Activated CD8-positive, alpha-beta memory T cell treated with anti-CD3 and anti-CD28 coated beads, Interleukin-2, amount 10 ng/mL, durations not matched to agents 7 days and 5 days (primary cell): ENCODE measurements around the gene ABTB1. TPM values are rescaled to one million over a fixed set of nuclear protein-coding genes. Genes with fewer than 3 reads are reported as not detected.

Experiments
- ATAC-seq: fragments of 150-1000 bp; cut with Tn5 transposase; one replicate; pipeline ENCODE4 v1.10.0; 2021; ENCODE audit warnings: moderate library complexity
- CTCF ChIA-PET: fragments of 350-600 bp; sonication (Branson Sonifier 250); formaldehyde crosslinking; loops from one replicate; lab custom pipeline; 2021; ENCODE audit warnings: antibody characterized with exemption; lab: Charles Lee
- DNase-seq: peaks from one replicate; pipeline ENCODE4 v3.0.0-alpha.2; 2020
- H3K27ac Mint-ChIP-seq: one replicate; pipeline ENCODE4 v1.8.0; 2021; ENCODE audit warnings: mild to moderate bottlenecking, mixed read lengths
- H3K27me3 Mint-ChIP-seq: one replicate; pipeline ENCODE4 v1.8.0; 2021; ENCODE audit warnings: mixed read lengths
- H3K36me3 Mint-ChIP-seq: one replicate; pipeline ENCODE4 v1.8.0; 2021; ENCODE audit warnings: mild to moderate bottlenecking, mixed read lengths
- H3K4me1 Mint-ChIP-seq: one replicate; pipeline ENCODE4 v1.8.0; 2021; ENCODE audit warnings: mixed read lengths
- H3K4me3 Mint-ChIP-seq: one replicate; pipeline ENCODE4 v1.8.0; 2021; ENCODE audit warnings: mild to moderate bottlenecking, moderate library complexity, mixed read lengths
- H3K9me3 Mint-ChIP-seq: one replicate; pipeline ENCODE4 v1.8.0; 2022; ENCODE audit warnings: low read depth, mixed read lengths
- total RNA-seq, 2 experiments: library from RNA; stranded (reverse); gene quantifications; one replicate each; pipeline ENCODE4 v1.2.3, GENCODE V29; 2021

Gene ABTB1
- total RNA-seq, 2 experiments from 2014 or later: 16.0 to 19.4 TPM

DNA sequence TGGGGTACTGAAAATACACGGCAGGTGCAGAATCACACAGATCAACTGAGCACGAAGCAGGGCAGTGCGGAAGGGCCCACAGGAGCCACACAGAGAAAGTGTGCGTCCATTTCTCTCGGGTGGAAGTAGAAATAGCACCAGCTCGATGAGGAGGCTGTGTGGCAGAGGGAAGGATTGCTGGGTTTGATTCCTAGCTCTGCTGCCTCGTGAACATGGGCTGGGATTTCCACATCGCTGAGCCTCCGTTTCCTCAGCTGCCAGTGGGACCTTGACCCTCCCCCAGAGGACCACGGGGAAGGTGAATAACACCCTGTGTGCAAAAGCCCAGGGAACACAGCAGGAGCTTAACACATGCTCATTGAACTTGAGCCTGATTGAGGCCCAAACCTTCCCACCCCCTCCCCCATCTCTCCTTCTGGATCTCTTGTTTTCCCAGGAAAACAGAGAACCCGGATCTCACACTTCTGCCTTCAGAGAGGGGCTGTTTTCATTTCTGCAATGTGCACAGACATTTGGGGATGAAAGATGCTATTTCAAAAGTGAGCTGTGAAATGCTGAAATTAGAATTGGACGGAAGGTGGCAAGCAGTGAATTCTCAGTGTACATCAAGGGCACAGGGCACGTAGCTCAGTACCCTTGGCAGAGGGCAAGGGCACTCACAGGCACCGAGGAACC, 38.4 kb downstream of the ABTB1 start:
- H3K9me3 Mint-ChIP-seq: no peaks in the 10 kb centered on the region
- no peaks in the 10 kb centered on the region for H3K36me3 Mint-ChIP-seq
- DNase-seq: no peak
- no peaks in the 10 kb centered on the region for H3K4me1 Mint-ChIP-seq
- peaks cover 2% of the 10 kb centered on the region for H3K27me3 Mint-ChIP-seq
- CTCF ChIA-PET: interaction anchor here (1.3 kb wide), 1 partner anchor 136 kb away, joined by 3 read pairs; no protein-coding TSS in a partner anchor
- no peak for ATAC-seq
- H3K4me3 Mint-ChIP-seq: no peak overlapping the region
- H3K27ac Mint-ChIP-seq: no peak overlapping the region

- ATAC-seq: no peak
- H3K4me3 Mint-ChIP-seq: no peak overlapping the region
- no peaks in the 10 kb centered on the region for H3K4me1 Mint-ChIP-seq
- CTCF ChIA-PET: interaction anchor here (1.3 kb wide), 1 partner anchor 137 kb away, joined by 3 read pairs; no protein-coding TSS in a partner anchor
- DNase-seq: no peak
- H3K9me3 Mint-ChIP-seq: no peaks in the 10 kb centered on the region
- no peaks in the 10 kb centered on the region for H3K36me3 Mint-ChIP-seq
- H3K27ac Mint-ChIP-seq: no peak overlapping the region
- H3K27me3 Mint-ChIP-seq: peaks cover 2% of the 10 kb centered on the region
Observed at GRCh38 chr3:127711896-127712295, 39.1 kb downstream of the ABTB1 start.

DNA sequence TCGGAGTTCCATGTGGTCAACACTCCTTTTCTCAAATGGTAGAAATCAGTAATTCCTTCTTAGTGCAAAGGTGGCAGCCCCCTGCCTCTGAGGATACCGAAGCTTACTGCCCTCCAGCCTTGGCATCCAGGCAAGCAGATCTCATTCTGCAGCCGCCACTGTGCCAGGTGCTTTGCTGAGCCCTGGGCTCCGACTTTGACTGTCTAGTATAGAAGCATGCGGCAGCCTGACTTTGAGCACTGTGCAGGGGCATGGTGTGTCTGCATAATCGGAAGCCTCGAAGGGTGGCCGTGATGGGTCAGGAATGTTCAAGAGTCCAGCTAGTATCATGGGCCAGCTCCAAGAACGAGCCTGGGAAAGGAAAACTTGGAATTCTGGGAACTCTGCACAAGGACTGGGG, 39.7 kb downstream of the ABTB1 start:
- Mint-ChIP-seq H3K9me3 (no peaks in the 10 kb centered on the region), H3K36me3 (no peaks in the 10 kb centered on the region), H3K27ac (no peak overlapping the region), H3K4me3 (no peak overlapping the region), H3K4me1 (no peaks in the 10 kb centered on the region), H3K27me3 (peaks cover 2% of the 10 kb centered on the region)
- CTCF ChIA-PET: no interaction called here
- DNase-seq (no peak), ATAC-seq (no peak)

GRCh38 chr3:127712881-127713771, 40.4 kb downstream of the ABTB1 start:
- ATAC-seq (no peak), DNase-seq (no peak)
- no peak overlapping the region for H3K27ac Mint-ChIP-seq
- CTCF ChIA-PET: no interaction called here
- H3K9me3 Mint-ChIP-seq: no peaks in the 10 kb centered on the region
- H3K27me3 Mint-ChIP-seq: peaks cover 2% of the 10 kb centered on the region
- H3K4me3 Mint-ChIP-seq: no peak overlapping the region
- H3K36me3 Mint-ChIP-seq: no peaks in the 10 kb centered on the region
- no peaks in the 10 kb centered on the region for H3K4me1 Mint-ChIP-seq

- H3K27me3 Mint-ChIP-seq: no peaks in the 10 kb centered on the region
- no peaks in the 10 kb centered on the region for H3K4me1 Mint-ChIP-seq
- CTCF ChIA-PET: interaction anchor here (1.2 kb wide), 1 partner anchor 108 kb away, joined by 3 read pairs; the partner anchor contains the start of gene MGLL
- no peak for DNase-seq
- H3K9me3 Mint-ChIP-seq: no peaks in the 10 kb centered on the region
- no peaks in the 10 kb centered on the region for H3K36me3 Mint-ChIP-seq
- no peak for ATAC-seq
- H3K27ac Mint-ChIP-seq: no peak overlapping the region
- no peak overlapping the region for H3K4me3 Mint-ChIP-seq
Observed at GRCh38 chr3:127714125-127714571, 41.4 kb downstream of the ABTB1 start.

DNA sequence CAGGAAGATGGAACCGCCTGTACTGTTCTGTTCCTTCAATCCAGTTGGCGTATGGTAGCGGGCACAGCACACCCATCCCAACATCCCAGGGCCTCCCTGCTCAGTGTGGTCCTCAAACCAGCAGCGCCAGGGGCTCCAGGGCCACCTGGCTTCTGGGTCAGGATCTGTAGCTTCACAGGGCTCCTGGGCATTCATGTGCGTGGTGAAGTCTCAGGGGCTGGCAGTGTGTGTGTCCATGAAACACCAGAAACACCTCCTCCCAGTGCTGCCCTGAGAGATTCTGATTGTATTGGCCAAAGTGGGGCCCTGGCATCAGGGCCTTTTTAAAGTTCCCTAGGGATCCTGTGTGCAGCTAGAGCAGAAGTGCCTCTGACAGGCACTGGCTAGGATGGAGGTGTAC, 42.1 kb downstream of the ABTB1 start:
- H3K9me3 Mint-ChIP-seq: no peaks in the 10 kb centered on the region
- ATAC-seq: no peak
- no peaks in the 10 kb centered on the region for H3K4me1 Mint-ChIP-seq
- DNase-seq: no peak
- no peaks in the 10 kb centered on the region for H3K36me3 Mint-ChIP-seq
- no peak overlapping the region for H3K4me3 Mint-ChIP-seq
- H3K27ac Mint-ChIP-seq: no peak overlapping the region
- no peaks in the 10 kb centered on the region for H3K27me3 Mint-ChIP-seq
- CTCF ChIA-PET: interaction anchor here (1.2 kb wide), 1 partner anchor 107 kb away, joined by 3 read pairs; the partner anchor contains the start of gene MGLL

DNA sequence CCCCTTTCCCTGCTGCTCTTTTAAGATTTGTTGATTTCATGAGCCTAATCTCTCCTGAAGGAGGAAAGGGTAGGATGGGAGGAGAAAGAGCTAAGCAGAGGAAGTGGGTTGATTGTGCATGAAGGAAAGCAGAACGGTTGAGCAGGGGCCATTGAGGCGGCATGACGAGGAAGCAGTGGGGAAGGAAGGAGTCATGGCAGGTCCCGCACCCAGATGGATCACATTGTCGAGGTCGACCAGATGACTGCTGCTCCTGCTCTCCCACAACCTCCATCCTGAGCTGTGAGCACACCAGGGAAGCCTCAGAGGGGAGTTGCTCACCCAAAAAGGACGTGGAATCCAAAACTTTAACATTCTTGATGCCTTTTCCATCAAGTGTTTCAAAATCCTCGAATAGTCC, 42.8 kb downstream of the ABTB1 start:
- H3K36me3 Mint-ChIP-seq: no peaks in the 10 kb centered on the region
- ATAC-seq: no peak
- H3K4me3 Mint-ChIP-seq: no peak overlapping the region
- no peaks in the 10 kb centered on the region for H3K27me3 Mint-ChIP-seq
- no peak for DNase-seq
- CTCF ChIA-PET: no interaction called here
- no peaks in the 10 kb centered on the region for H3K9me3 Mint-ChIP-seq
- H3K27ac Mint-ChIP-seq: no peak overlapping the region
- H3K4me1 Mint-ChIP-seq: no peaks in the 10 kb centered on the region

GRCh38 chr3:127716384-127716783, 43.6 kb downstream of the ABTB1 start:
- Mint-ChIP-seq H3K9me3 (no peaks in the 10 kb centered on the region), H3K27me3 (no peaks in the 10 kb centered on the region), H3K27ac (no peak overlapping the region), H3K36me3 (no peaks in the 10 kb centered on the region), H3K4me3 (no peak overlapping the region), H3K4me1 (no peaks in the 10 kb centered on the region)
- no peak for ATAC-seq
- no peak for DNase-seq
- CTCF ChIA-PET: no interaction called here

DNA sequence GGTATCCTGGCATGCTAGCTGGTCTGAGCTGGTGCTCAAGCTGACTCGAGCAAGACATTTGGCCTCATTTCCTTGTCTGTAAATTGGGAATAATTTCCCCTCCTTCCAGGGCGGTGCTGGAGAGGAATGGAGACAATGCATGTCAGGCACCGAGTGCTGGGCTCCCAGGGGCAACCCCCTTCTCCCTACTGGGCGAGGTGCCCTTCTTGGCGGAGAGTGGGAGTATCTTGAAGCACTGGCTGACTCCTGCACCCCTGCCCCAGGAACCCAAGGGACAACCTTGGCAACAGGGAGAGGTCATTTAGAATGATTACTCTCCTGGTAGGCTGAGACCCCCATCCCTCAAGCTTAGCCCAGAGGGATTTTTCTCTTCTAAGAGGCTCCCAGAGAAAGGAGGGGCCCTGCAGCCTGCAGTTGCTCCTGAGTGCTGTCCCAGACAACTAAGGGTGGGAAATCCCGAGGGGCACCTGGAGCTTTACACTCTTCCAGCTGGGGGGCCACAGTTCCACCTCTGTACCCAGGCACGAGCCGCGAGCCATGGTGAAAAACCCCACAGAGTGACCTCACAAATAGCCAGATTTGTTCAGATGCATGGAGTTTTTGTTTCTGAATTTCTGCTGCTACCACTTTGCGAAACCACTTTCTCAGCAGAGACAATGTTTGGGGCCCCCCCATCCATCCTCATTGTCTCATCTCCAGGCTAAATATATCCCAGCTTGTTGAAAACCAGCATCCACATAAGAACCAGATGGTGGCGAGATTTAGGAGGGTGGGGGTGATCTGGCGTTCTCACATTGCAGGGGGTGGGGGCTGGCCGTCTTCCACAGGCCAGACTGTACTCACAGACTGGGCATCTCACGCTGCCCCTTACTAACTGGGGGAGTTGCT, 44.8 kb downstream of the ABTB1 start:
- Mint-ChIP-seq H3K27ac (no peak overlapping the region), H3K9me3 (no peaks in the 10 kb centered on the region), H3K4me1 (no peaks in the 10 kb centered on the region), H3K4me3 (no peak overlapping the region), H3K27me3 (no peaks in the 10 kb centered on the region), H3K36me3 (no peaks in the 10 kb centered on the region)
- CTCF ChIA-PET: interaction anchor here (1.7 kb wide), 1 partner anchor 21 kb away, joined by 4 read pairs; no protein-coding TSS in a partner anchor
- ATAC-seq (no peak), DNase-seq (no peak)

DNA sequence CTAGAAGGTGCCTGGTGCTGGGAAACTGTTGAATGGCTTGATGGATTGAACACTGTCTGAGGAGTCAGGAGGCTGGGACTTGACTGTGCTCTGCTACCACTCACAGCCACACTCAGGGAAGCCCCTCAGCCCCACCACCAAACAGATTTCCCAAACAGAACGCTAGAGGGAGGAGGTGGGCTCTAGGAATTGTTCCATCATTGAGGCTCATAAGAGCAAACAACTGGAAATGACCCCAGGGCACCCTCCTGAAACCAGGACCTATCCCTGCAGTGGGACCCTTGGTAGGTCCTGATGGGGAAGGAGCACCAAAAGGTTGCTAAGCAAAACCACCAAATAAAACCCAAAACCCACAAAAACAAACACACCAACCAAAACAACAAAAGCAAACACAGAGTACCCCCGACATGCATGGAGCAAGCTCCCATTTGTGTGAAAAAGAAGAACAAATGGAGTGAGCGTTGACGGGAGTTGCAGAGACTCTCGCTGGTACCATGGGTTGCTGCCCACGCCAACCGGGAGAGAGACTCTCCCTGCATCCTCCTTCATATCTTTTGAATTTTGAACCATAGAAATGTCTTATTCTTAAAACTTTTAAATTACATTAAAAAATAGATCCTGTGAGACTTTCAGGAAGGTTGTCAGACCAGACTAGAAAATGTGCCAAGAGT, 45.6 kb downstream of the ABTB1 start:
- Mint-ChIP-seq H3K36me3 (no peaks in the 10 kb centered on the region), H3K27me3 (no peaks in the 10 kb centered on the region), H3K9me3 (no peaks in the 10 kb centered on the region), H3K4me3 (no peak overlapping the region), H3K4me1 (no peaks in the 10 kb centered on the region), H3K27ac (no peak overlapping the region)
- DNase-seq: no peak
- CTCF ChIA-PET: interaction anchor here (1.7 kb wide), 1 partner anchor 21 kb away, joined by 4 read pairs; no protein-coding TSS in a partner anchor
- no peak for ATAC-seq

- DNase-seq: no peak
- H3K9me3 Mint-ChIP-seq: no peaks in the 10 kb centered on the region
- CTCF ChIA-PET: interaction anchor here (1.7 kb wide), 1 partner anchor 20 kb away, joined by 4 read pairs; no protein-coding TSS in a partner anchor
- H3K36me3 Mint-ChIP-seq: no peaks in the 10 kb centered on the region
- ATAC-seq: no peak
- no peaks in the 10 kb centered on the region for H3K4me1 Mint-ChIP-seq
- no peaks in the 10 kb centered on the region for H3K27me3 Mint-ChIP-seq
- H3K4me3 Mint-ChIP-seq: no peak overlapping the region
- H3K27ac Mint-ChIP-seq: no peak overlapping the region
Observed at GRCh38 chr3:127718916-127719290, 46.2 kb downstream of the ABTB1 start.

DNA sequence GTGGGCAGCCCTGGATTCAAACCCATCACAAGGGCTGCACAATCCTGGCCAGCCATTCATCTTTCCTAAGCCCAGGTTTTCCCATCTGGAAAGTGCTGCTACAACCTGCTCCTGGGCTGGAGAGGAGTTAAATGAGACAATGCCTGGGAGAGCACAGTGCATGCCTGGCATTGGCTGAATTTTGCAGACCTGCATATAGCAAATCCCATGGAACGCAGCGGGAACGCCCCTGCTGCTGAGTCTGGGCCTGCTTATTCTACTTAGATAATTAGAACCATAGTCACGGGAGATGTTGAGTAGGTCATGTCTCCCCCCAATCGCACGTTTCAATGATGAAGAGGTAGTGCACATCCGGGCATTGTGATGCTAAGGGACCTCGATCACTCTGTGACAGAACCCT, 46.6 kb downstream of the ABTB1 start:
- Mint-ChIP-seq H3K4me3 (no peak overlapping the region), H3K36me3 (no peaks in the 10 kb centered on the region), H3K9me3 (no peaks in the 10 kb centered on the region), H3K27me3 (no peaks in the 10 kb centered on the region), H3K27ac (no peak overlapping the region), H3K4me1 (no peaks in the 10 kb centered on the region)
- CTCF ChIA-PET: no interaction called here
- ATAC-seq (no peak), DNase-seq (no peak)
